Central memory CD8-positive, alpha-beta T cell (primary cell): ENCODE data around the gene STEAP3.

Experiments
- ATAC-seq: fragments of 150-1000 bp; cut with Tn5 transposase; replicated peaks from 2 replicates; pipeline ENCODE4 v1.10.0; 2022; ENCODE audit warnings: mild to moderate bottlenecking, moderate FRiP score, moderate number of reproducible peaks; ENCODE audit not compliant: poor library complexity, severe bottlenecking; ENCODE audit errors: extremely low read depth
- DNase-seq, 2 donors: peaks; one replicate each; pipeline ENCODE4 v3.0.0; 2021; ENCODE audit warnings: low spot score in 2 of 2
- H3K27ac Mint-ChIP-seq: one replicate; pipeline ENCODE4 v1.8.0; 2022; ENCODE audit warnings: low read depth, mild to moderate bottlenecking, moderate library complexity, mixed read lengths
- H3K27me3 Mint-ChIP-seq: one replicate; pipeline ENCODE4 v1.8.0; 2022; ENCODE audit warnings: mixed read lengths
- H3K36me3 Mint-ChIP-seq: one replicate; pipeline ENCODE4 v1.8.0; 2022; ENCODE audit warnings: mild to moderate bottlenecking, moderate library complexity, mixed read lengths; ENCODE audit not compliant: insufficient read depth
- H3K4me1 Mint-ChIP-seq: one replicate; pipeline ENCODE4 v1.8.0; 2022; ENCODE audit warnings: mixed read lengths
- H3K4me3 Mint-ChIP-seq: one replicate; pipeline ENCODE4 v1.8.0; 2022; ENCODE audit warnings: mild to moderate bottlenecking, moderate library complexity, mixed read lengths
- H3K9me3 Mint-ChIP-seq: one replicate; pipeline ENCODE4 v1.8.0; 2022; ENCODE audit warnings: mixed read lengths

Gene STEAP3

GRCh38 chr2:119255760-119256581, 32.3 kb downstream of the STEAP3 start:
- H3K9me3 Mint-ChIP-seq: no peaks in the 10 kb centered on the region
- no peaks in the 10 kb centered on the region for H3K4me1 Mint-ChIP-seq
- H3K27ac Mint-ChIP-seq: no peak overlapping the region
- H3K36me3 Mint-ChIP-seq: no peaks in the 10 kb centered on the region
- no peak for ATAC-seq
- peaks cover 22% of the 10 kb centered on the region for H3K27me3 Mint-ChIP-seq
- DNase-seq: no peak
- H3K4me3 Mint-ChIP-seq: no peak overlapping the region

- DNase-seq (no peak), ATAC-seq (no peak)
- Mint-ChIP-seq H3K4me3 (no peak overlapping the region), H3K9me3 (no peaks in the 10 kb centered on the region), H3K27me3 (peaks cover 22% of the 10 kb centered on the region), H3K27ac (no peak overlapping the region), H3K4me1 (no peaks in the 10 kb centered on the region), H3K36me3 (no peaks in the 10 kb centered on the region)
Measured at GRCh38 chr2:119256582-119256921, 32.9 kb downstream of the STEAP3 start.

GRCh38 chr2:119257198-119257597, 33.6 kb downstream of the STEAP3 start:
- Mint-ChIP-seq H3K4me3 (no peak overlapping the region), H3K36me3 (no peaks in the 10 kb centered on the region), H3K4me1 (no peaks in the 10 kb centered on the region), H3K27ac (no peak overlapping the region), H3K9me3 (no peaks in the 10 kb centered on the region), H3K27me3 (peaks cover 19% of the 10 kb centered on the region)
- no peak for DNase-seq
- no peak for ATAC-seq

GRCh38 chr2:119259296-119259860, 35.7 kb downstream of the STEAP3 start:
- DNase-seq: no peak
- H3K4me3 Mint-ChIP-seq: no peak overlapping the region
- no peaks in the 10 kb centered on the region for H3K36me3 Mint-ChIP-seq
- no peaks in the 10 kb centered on the region for H3K4me1 Mint-ChIP-seq
- H3K9me3 Mint-ChIP-seq: no peaks in the 10 kb centered on the region
- no peak overlapping the region for H3K27ac Mint-ChIP-seq
- no peak for ATAC-seq
- H3K27me3 Mint-ChIP-seq: peaks cover 10% of the 10 kb centered on the region

GRCh38 chr2:119260646-119261492, 37.2 kb downstream of the STEAP3 start:
- no peak for ATAC-seq
- Mint-ChIP-seq H3K36me3 (no peaks in the 10 kb centered on the region), H3K27ac (no peak overlapping the region), H3K27me3 (peaks cover 10% of the 10 kb centered on the region), H3K4me1 (no peaks in the 10 kb centered on the region), H3K9me3 (no peaks in the 10 kb centered on the region), H3K4me3 (no peak overlapping the region)
- no peak for DNase-seq

GRCh38 chr2:119261493-119262225, 38.0 kb downstream of the STEAP3 start:
- Mint-ChIP-seq H3K4me1 (no peaks in the 10 kb centered on the region), H3K4me3 (no peak overlapping the region), H3K9me3 (no peaks in the 10 kb centered on the region), H3K36me3 (no peaks in the 10 kb centered on the region), H3K27ac (no peak overlapping the region), H3K27me3 (peaks cover 10% of the 10 kb centered on the region)
- ATAC-seq: no peak
- no peak for DNase-seq

DNA sequence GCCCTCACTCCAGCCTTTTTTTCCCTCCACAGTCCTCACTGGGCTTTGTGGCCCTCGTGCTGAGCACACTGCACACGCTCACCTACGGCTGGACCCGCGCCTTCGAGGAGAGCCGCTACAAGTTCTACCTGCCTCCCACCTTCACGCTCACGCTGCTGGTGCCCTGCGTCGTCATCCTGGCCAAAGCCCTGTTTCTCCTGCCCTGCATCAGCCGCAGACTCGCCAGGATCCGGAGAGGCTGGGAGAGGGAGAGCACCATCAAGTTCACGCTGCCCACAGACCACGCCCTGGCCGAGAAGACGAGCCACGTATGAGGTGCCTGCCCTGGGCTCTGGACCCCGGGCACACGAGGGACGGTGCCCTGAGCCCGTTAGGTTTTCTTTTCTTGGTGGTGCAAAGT, 39.4 kb downstream of the STEAP3 start:
- H3K27me3 Mint-ChIP-seq: peaks cover 10% of the 10 kb centered on the region
- no peaks in the 10 kb centered on the region for H3K36me3 Mint-ChIP-seq
- DNase-seq: no peak
- H3K4me3 Mint-ChIP-seq: no peak overlapping the region
- no peak overlapping the region for H3K27ac Mint-ChIP-seq
- H3K4me1 Mint-ChIP-seq: no peaks in the 10 kb centered on the region
- no peaks in the 10 kb centered on the region for H3K9me3 Mint-ChIP-seq
- no peak for ATAC-seq

DNA sequence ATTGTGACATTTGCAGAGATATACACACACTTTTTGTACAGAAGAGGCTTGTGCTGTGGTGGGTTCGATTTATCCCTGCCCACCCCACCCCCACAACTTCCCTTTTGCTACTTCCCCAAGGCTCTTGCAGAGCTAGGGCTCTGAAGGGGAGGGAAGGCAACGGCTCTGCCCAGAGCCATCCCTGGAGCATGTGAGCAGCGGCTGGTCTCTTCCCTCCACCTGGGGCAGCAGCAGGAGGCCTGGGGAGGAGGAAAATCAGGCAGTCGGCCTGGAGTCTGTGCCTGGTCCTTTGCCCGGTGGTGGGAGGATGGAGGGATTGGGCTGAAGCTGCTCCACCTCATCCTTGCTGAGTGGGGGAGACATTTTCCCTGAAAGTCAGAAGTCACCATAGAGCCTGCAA, 40.0 kb downstream of the STEAP3 start:
- DNase-seq (no peak), ATAC-seq (no peak)
- Mint-ChIP-seq H3K9me3 (no peaks in the 10 kb centered on the region), H3K4me3 (no peak overlapping the region), H3K27me3 (peaks cover 10% of the 10 kb centered on the region), H3K36me3 (no peaks in the 10 kb centered on the region), H3K4me1 (no peaks in the 10 kb centered on the region), H3K27ac (no peak overlapping the region)

- Mint-ChIP-seq H3K36me3 (no peaks in the 10 kb centered on the region), H3K4me3 (no peak overlapping the region), H3K27ac (no peak overlapping the region), H3K27me3 (peaks cover 10% of the 10 kb centered on the region), H3K9me3 (no peaks in the 10 kb centered on the region), H3K4me1 (no peaks in the 10 kb centered on the region)
- ATAC-seq (no peak), DNase-seq (no peak)
Measured at GRCh38 chr2:119264781-119265692, 41.4 kb downstream of the STEAP3 start.

GRCh38 chr2:119265693-119266066, 42.0 kb downstream of the STEAP3 start:
- DNase-seq (no peak), ATAC-seq (no peak)
- H3K36me3 Mint-ChIP-seq: no peaks in the 10 kb centered on the region
- H3K4me1 Mint-ChIP-seq: no peaks in the 10 kb centered on the region
- H3K9me3 Mint-ChIP-seq: no peaks in the 10 kb centered on the region
- no peak overlapping the region for H3K4me3 Mint-ChIP-seq
- peaks cover 10% of the 10 kb centered on the region for H3K27me3 Mint-ChIP-seq
- H3K27ac Mint-ChIP-seq: no peak overlapping the region

DNA sequence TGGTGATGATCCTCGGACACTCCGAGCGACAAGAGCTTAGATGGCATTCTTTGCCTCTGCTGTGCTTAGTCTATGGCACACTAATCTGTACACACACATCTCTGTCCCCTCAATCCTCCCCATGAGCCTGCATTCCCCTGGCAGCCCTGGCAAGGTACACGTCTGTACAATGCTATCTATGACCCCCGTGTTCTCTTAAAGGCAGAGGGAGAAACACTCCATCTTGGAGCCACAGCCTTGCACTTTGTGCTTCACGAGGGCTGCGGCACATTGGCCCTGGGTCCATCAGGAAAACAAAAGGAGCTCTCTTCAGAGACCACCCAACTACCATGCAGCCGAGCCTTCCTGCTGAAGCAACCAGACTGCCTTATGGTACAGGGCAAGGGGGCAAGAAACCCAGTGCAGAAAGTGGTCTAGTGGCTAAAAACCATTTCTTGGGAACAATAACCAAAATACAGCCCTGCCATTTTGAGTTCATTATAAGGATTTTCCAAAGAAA, 42.5 kb downstream of the STEAP3 start:
- ATAC-seq: no peak
- DNase-seq: no peak
- H3K4me1 Mint-ChIP-seq: no peaks in the 10 kb centered on the region
- peaks cover 7% of the 10 kb centered on the region for H3K27me3 Mint-ChIP-seq
- H3K27ac Mint-ChIP-seq: no peak overlapping the region
- H3K36me3 Mint-ChIP-seq: no peaks in the 10 kb centered on the region
- H3K9me3 Mint-ChIP-seq: no peaks in the 10 kb centered on the region
- no peak overlapping the region for H3K4me3 Mint-ChIP-seq
